ENCODE measurements around the gene ETS2. TPM values are rescaled to one million over a fixed set of nuclear protein-coding genes. Genes with fewer than 3 reads are reported as not detected.

Gene ETS2
- total and polyA plus RNA-seq, 2 of the 8 experiments (the other 6 are each of a cell fraction or from before 2014, with no cell fraction given), result 11.0 to 45.1 TPM

DNA sequence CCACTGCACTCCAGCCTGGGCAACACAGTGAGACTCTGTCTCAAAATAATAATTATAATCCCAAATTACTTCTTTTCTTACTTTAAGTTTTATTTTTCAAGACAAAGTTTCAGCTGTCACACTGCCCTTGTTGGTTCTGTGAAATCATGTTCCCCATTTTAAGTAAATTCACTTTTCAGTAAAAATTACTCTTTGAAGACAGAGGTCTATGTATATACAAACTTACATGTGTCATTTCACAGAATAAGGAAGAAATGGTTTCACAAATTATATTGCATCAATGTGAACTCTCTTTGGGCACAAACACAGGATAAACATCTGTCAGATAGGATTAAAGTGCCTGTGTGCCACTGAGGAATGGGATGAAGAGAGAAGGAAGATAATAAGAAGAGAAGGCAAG, 33.1 kb upstream of the ETS2 start (continued):
- TF ChIP-seq, protein P1, sequence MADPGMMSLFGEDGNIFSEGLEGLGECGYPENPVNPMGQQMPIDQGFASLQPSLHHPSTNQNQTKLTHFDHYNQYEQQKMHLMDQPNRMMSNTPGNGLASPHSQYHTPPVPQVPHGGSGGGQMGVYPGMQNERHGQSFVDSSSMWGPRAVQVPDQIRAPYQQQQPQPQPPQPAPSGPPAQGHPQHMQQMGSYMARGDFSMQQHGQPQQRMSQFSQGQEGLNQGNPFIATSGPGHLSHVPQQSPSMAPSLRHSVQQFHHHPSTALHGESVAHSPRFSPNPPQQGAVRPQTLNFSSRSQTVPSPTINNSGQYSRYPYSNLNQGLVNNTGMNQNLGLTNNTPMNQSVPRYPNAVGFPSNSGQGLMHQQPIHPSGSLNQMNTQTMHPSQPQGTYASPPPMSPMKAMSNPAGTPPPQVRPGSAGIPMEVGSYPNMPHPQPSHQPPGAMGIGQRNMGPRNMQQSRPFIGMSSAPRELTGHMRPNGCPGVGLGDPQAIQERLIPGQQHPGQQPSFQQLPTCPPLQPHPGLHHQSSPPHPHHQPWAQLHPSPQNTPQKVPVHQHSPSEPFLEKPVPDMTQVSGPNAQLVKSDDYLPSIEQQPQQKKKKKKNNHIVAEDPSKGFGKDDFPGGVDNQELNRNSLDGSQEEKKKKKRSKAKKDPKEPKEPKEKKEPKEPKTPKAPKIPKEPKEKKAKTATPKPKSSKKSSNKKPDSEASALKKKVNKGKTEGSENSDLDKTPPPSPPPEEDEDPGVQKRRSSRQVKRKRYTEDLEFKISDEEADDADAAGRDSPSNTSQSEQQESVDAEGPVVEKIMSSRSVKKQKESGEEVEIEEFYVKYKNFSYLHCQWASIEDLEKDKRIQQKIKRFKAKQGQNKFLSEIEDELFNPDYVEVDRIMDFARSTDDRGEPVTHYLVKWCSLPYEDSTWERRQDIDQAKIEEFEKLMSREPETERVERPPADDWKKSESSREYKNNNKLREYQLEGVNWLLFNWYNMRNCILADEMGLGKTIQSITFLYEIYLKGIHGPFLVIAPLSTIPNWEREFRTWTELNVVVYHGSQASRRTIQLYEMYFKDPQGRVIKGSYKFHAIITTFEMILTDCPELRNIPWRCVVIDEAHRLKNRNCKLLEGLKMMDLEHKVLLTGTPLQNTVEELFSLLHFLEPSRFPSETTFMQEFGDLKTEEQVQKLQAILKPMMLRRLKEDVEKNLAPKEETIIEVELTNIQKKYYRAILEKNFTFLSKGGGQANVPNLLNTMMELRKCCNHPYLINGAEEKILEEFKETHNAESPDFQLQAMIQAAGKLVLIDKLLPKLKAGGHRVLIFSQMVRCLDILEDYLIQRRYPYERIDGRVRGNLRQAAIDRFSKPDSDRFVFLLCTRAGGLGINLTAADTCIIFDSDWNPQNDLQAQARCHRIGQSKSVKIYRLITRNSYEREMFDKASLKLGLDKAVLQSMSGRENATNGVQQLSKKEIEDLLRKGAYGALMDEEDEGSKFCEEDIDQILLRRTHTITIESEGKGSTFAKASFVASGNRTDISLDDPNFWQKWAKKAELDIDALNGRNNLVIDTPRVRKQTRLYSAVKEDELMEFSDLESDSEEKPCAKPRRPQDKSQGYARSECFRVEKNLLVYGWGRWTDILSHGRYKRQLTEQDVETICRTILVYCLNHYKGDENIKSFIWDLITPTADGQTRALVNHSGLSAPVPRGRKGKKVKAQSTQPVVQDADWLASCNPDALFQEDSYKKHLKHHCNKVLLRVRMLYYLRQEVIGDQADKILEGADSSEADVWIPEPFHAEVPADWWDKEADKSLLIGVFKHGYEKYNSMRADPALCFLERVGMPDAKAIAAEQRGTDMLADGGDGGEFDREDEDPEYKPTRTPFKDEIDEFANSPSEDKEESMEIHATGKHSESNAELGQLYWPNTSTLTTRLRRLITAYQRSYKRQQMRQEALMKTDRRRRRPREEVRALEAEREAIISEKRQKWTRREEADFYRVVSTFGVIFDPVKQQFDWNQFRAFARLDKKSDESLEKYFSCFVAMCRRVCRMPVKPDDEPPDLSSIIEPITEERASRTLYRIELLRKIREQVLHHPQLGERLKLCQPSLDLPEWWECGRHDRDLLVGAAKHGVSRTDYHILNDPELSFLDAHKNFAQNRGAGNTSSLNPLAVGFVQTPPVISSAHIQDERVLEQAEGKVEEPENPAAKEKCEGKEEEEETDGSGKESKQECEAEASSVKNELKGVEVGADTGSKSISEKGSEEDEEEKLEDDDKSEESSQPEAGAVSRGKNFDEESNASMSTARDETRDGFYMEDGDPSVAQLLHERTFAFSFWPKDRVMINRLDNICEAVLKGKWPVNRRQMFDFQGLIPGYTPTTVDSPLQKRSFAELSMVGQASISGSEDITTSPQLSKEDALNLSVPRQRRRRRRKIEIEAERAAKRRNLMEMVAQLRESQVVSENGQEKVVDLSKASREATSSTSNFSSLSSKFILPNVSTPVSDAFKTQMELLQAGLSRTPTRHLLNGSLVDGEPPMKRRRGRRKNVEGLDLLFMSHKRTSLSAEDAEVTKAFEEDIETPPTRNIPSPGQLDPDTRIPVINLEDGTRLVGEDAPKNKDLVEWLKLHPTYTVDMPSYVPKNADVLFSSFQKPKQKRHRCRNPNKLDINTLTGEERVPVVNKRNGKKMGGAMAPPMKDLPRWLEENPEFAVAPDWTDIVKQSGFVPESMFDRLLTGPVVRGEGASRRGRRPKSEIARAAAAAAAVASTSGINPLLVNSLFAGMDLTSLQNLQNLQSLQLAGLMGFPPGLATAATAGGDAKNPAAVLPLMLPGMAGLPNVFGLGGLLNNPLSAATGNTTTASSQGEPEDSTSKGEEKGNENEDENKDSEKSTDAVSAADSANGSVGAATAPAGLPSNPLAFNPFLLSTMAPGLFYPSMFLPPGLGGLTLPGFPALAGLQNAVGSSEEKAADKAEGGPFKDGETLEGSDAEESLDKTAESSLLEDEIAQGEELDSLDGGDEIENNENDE (IDR thresholded peaks at IDR 0.05; ENCODE audit: insufficient replicate concordance, low read length), result no peak
- no peak for TF ChIP-seq HDAC2 (IDR thresholded peaks at IDR 0.05; ENCODE audit: borderline replicate concordance in 1 of 2, low read depth in 2 of 2, low read length in 2 of 2)
- TF ChIP-seq POU5F1 (IDR thresholded peaks at IDR 0.05; ENCODE audit: low read depth, low read length), result no peak
